ENCODE results near the gene OIT3. TPM values are rescaled to one million over a fixed set of nuclear protein-coding genes. Genes with fewer than 3 reads are reported as not detected.

Gene OIT3
- total RNA-seq, 1 experiment from 2014 or later: not detected

DNA sequence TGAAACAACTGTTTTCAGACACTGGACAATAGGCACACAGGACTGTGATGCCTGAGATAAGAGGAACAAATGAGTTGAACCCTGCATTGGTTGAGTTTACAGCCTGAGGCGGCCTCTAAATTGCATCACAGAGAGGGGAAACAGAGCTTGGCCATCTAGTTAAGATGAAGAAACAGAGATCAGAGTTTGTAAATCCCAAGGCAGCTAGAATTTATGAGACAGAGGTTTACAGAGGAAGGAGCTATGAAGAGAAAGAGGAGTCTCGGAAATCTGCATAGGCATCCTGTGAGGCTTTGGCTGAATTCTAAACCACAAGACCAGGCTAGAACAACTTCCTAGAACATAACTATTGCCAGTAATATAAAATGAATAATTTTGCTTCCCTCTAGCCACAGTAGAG, 41.0 kb upstream of the OIT3 start:
- Histone ChIP-seq H3K4me1 (ENCODE audit: control insufficient read depth, insufficient read depth, low read length) (no peaks in the 10 kb centered on the region), H3K27ac (ENCODE audit: low read length) (no peak overlapping the region), H3K4me3 (ENCODE audit: low read depth in 2 of 2, low read length in 2 of 2) (no peak overlapping the region), H3K9me3 (ENCODE audit: control insufficient read depth, insufficient read depth, low read depth, low read length) (no peaks in the 10 kb centered on the region), H3K27me3 (ENCODE audit: control insufficient read depth, insufficient read depth, low read length) (no peaks in the 10 kb centered on the region), H3K36me3 (ENCODE audit: control insufficient read depth, insufficient read depth, low read length) (no peaks in the 10 kb centered on the region)
- in situ Hi-C loops (cut with HindIII; ENCODE audit: low pct_unique_long_range_greater_than_20kb, low sequenced_read_pairs) (no loop called here), intact Hi-C loops (cut with micrococcal nuclease; ENCODE audit: unreplicated experiment) (no loop called here)
- no peak for TF ChIP-seq POLR2AphosphoS5 (IDR thresholded peaks at IDR 0.05; ENCODE audit: low read depth, low read length)
- TF ChIP-seq SIN3A (IDR thresholded peaks at IDR 0.05; ENCODE audit: borderline replicate concordance, insufficient read depth, low read depth, low read length): no peak
- TF ChIP-seq, protein P1, sequence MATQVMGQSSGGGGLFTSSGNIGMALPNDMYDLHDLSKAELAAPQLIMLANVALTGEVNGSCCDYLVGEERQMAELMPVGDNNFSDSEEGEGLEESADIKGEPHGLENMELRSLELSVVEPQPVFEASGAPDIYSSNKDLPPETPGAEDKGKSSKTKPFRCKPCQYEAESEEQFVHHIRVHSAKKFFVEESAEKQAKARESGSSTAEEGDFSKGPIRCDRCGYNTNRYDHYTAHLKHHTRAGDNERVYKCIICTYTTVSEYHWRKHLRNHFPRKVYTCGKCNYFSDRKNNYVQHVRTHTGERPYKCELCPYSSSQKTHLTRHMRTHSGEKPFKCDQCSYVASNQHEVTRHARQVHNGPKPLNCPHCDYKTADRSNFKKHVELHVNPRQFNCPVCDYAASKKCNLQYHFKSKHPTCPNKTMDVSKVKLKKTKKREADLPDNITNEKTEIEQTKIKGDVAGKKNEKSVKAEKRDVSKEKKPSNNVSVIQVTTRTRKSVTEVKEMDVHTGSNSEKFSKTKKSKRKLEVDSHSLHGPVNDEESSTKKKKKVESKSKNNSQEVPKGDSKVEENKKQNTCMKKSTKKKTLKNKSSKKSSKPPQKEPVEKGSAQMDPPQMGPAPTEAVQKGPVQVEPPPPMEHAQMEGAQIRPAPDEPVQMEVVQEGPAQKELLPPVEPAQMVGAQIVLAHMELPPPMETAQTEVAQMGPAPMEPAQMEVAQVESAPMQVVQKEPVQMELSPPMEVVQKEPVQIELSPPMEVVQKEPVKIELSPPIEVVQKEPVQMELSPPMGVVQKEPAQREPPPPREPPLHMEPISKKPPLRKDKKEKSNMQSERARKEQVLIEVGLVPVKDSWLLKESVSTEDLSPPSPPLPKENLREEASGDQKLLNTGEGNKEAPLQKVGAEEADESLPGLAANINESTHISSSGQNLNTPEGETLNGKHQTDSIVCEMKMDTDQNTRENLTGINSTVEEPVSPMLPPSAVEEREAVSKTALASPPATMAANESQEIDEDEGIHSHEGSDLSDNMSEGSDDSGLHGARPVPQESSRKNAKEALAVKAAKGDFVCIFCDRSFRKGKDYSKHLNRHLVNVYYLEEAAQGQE (IDR thresholded peaks at IDR 0.05; ENCODE audit: insufficient read depth in 1 of 2, low read depth in 2 of 2, low read length in 1 of 2): no peak
- TF ChIP-seq TCF7L2 (IDR thresholded peaks at IDR 0.05; ENCODE audit: low read depth, low read length): no peak
- TF ChIP-seq, protein P2, sequence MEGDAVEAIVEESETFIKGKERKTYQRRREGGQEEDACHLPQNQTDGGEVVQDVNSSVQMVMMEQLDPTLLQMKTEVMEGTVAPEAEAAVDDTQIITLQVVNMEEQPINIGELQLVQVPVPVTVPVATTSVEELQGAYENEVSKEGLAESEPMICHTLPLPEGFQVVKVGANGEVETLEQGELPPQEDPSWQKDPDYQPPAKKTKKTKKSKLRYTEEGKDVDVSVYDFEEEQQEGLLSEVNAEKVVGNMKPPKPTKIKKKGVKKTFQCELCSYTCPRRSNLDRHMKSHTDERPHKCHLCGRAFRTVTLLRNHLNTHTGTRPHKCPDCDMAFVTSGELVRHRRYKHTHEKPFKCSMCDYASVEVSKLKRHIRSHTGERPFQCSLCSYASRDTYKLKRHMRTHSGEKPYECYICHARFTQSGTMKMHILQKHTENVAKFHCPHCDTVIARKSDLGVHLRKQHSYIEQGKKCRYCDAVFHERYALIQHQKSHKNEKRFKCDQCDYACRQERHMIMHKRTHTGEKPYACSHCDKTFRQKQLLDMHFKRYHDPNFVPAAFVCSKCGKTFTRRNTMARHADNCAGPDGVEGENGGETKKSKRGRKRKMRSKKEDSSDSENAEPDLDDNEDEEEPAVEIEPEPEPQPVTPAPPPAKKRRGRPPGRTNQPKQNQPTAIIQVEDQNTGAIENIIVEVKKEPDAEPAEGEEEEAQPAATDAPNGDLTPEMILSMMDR (IDR thresholded peaks at IDR 0.05): no peak
- no peak for DNase-seq (ENCODE audit: low read depth, low spot score)
- BruUV-seq (replicated peaks): no TSS peak
- POLR2A ChIA-PET: interaction anchor here (0.6 kb wide), 1 partner anchor 441 kb away, joined by 3 read pairs; no protein-coding TSS in a partner anchor
- ATAC-seq: no peak
- CTCF ChIA-PET: no interaction called here

- Histone ChIP-seq H3K27ac (ENCODE audit: low read length) (no peak overlapping the region), H3K9me3 (ENCODE audit: control insufficient read depth, insufficient read depth, low read depth, low read length) (no peaks in the 10 kb centered on the region), H3K4me1 (ENCODE audit: control insufficient read depth, insufficient read depth, low read length) (no peaks in the 10 kb centered on the region), H3K4me3 (ENCODE audit: low read depth in 2 of 2, low read length in 2 of 2) (no peak overlapping the region), H3K27me3 (ENCODE audit: control insufficient read depth, insufficient read depth, low read length) (no peaks in the 10 kb centered on the region), H3K36me3 (ENCODE audit: control insufficient read depth, insufficient read depth, low read length) (no peaks in the 10 kb centered on the region)
- ChIA-PET CTCF (no interaction called here), POLR2A (no interaction called here)
- ATAC-seq (no peak), DNase-seq (ENCODE audit: low read depth, low spot score) (no peak)
- TF ChIP-seq POLR2AphosphoS5 (IDR thresholded peaks at IDR 0.05; ENCODE audit: low read depth, low read length): no peak
- TF ChIP-seq, protein P2 (IDR thresholded peaks at IDR 0.05): no peak
- no peak for TF ChIP-seq SIN3A (IDR thresholded peaks at IDR 0.05; ENCODE audit: borderline replicate concordance, insufficient read depth, low read depth, low read length)
- TF ChIP-seq TCF7L2 (IDR thresholded peaks at IDR 0.05; ENCODE audit: low read depth, low read length): no peak
- TF ChIP-seq, protein P1 (IDR thresholded peaks at IDR 0.05; ENCODE audit: insufficient read depth in 1 of 2, low read depth in 2 of 2, low read length in 1 of 2): no peak
- in situ Hi-C loops (cut with HindIII; ENCODE audit: low pct_unique_long_range_greater_than_20kb, low sequenced_read_pairs): no loop called here
- intact Hi-C loops (cut with micrococcal nuclease; ENCODE audit: unreplicated experiment): no loop called here
- no TSS peak for BruUV-seq (replicated peaks)
Measured at GRCh38 chr10:72855129-72855528, 38.4 kb upstream of the OIT3 start.
